GM21526 (cell line): ENCODE results near the gene WNT8B.
A peak's percentile ranks its signal among the peaks of the same experiment; 100 is the strongest.

Source experiments
- ATAC-seq: cut with Tn5 transposase; IDR thresholded peaks from one replicate; pipeline ENCODE4 v1.9.1; 2021; ENCODE audit warnings: moderate library complexity; ENCODE audit not compliant: unreplicated experiment, low FRiP score

WNT8B gene

GRCh38 chr10:100516847-100517246 is 54.0 kb downstream of the WNT8B start:
- ATAC-seq, result no peak

GRCh38 chr10:100518761-100519241 is 56.0 kb downstream of the WNT8B start:
- ATAC-seq, result no peak

DNA sequence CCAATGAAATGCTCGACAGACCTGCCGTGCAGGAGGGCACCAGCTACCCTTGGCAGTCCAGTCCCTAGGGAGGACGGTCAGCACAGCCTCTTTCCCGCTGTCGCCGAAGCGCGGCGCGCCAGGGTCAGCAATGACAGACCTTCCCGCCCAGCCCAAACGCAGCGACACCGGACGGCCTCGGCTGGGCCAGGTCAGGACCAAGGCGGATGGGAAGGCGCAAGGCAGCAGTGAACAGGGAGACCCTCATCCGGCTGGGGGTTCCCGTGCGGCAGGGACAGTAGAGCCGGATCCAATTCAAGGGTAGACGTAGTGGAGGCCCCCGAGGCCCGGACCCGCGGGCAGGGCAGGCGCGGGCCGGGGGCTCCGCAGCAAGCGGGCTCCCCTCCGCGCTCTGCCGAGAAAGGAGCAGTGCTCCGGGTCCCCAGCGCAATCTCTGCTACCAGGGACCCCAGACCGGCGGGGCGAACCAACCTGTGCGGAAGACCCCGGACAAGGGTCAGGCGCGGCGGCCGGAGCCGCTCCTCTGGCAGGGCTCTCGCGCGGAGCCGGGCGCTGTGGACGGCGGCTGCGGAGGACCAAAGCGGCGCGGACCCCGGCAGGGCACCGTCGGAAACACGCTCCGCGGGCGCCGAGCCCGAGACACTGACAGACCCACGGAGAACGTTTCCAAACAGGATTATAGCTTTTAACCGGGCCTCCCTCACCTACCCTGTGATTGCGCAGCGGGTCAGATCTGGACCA is 56.7 kb downstream of the WNT8B start, which contains the start of gene SEC31B:
SEC31B (minus strand) TSS at position 551 of the 741 bp plus-strand sequence. CDS start 2,909 bp downstream, outside the sequence.
- ATAC-seq, result no peak

DNA sequence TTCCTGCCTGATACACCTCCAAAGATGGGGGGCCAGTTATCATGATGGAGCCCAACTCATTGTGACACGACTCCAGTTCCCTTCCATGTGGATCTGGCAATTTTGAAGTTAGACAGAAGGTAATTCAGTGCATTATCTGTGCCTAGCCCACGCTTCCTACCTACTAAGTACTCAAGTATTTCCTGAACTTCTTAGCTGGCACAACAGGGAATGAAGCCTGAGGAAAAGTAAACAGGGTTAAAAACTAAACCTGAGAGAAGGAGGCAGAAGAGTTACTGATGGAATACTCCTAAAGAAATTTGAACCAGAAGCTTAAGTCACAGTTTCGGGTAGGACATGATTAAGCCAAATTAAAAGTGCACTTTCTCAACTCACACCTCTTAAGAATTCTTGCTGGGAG is 58.0 kb downstream of the WNT8B start:
- no peak for ATAC-seq

- no peak for ATAC-seq
Observed at GRCh38 chr10:100522107-100522801, 59.4 kb downstream of the WNT8B start.

DNA sequence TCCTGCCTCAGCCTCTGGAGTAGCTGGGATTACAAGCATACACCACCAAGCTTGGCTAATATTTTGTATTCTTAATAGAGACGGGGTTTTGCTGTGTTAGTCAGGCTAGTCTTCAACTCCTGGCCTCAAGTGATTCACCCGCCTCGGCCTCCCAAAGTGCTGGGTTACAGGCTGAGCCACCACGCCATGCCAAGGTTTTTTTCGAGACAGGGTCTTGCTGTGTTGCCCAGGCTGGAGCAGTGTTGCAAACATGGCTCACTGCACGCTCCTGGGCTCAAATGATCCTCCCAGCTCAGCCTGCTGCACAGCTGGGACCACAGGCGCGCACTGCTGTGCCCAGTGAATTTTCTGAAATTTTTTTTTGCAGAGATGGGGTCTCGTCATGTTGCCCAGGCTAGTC is 60.1 kb downstream of the WNT8B start:
- ATAC-seq, result no peak

DNA sequence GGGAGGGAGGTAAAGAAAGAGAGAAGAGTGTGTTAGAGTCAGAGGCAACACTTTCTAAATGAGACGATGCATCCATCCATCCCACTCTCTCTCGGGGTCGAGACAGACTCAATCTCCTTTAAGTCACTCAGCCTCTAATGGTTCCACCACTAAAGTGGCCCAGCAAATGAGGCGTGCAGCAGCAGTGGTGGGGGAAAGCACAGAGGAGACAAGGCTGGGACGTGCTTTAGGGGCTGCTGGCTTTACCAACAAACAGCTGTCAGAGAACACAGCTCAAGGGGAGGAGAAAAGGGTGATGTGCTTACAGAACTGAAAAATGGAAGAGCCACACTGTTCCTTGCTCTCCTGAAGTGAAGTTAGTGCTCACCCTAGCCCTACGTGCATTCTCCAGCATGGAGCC is 61.4 kb downstream of the WNT8B start:
- ATAC-seq, result no peak

- ATAC-seq, result no peak
Observed at GRCh38 chr10:100524638-100525037, 61.8 kb downstream of the WNT8B start.

- ATAC-seq, result no peak
Observed at GRCh38 chr10:100528123-100528886, 65.5 kb downstream of the WNT8B start.

GRCh38 chr10:100528921-100529474 is 66.2 kb downstream of the WNT8B start:
- peak; percentile 21 for ATAC-seq

DNA sequence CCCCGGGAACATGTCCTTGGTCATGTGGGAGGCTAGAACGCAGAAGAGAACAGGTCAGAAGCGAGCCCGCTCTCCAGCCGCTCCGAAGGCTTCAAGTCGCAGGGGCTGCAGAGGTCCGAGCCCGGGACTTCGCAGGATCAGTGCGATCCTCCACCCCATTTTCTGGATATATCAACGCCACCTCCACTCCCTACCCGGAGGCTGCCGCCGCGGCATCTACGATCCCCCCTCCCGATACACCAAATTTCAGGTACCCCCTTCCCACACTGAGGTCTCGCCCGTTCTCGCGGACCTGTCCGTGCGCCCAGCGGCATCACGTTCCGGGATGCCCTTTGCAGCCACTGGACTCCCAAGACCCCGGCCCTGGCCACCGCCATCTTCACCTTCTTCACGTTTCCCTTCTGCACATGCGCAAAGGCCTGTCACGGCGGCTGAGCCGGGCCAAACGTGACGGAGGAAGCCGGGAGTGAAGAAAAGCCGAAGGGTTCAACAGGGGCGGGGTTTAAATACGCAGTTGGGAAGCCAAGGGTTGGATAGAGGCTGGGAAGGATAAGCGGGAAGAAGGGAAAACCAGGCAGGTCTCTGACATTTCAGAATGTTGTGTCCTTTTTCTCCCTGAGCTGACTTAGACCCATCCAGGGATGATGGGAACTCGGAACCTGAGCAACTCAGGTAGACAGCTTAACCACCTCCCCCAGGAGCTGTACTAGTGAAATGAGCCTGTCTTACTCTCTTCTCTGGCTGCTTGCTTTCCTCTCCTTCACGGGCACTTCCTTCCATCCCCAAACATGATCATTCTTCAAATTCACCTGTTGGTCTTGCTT is 66.9 kb downstream of the WNT8B start, which contains the start of gene NDUFB8:
NDUFB8 (minus strand) TSS at position 397 of the 824 bp plus-strand sequence; CDS start at position 377, 20 bp downstream.
- ATAC-seq, result peak; percentile 52

DNA sequence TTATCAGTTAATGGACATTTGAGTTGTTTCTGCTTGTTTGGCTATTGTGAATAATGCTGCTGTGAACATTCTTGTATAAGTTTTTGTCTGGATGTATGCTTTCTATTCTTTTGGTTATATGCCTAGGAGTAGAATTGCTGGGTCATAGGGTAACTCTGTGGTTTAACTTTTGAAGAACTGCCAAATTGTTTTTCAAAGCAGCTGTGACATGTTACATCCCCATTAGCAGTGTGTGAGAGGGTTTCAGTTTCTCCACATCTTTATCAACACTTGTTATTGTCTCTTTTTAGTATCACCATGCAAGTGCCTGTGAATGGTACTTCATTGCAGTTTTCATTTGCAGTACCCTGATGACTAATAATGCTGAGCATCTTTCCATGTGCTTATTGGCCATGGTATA is 69.0 kb downstream of the WNT8B start:
- ATAC-seq, result no peak
